HCT116 (cell line): ENCODE measurements around the gene HORMAD2.

ENCODE experiments used
- ATF3 ChIP-seq: IDR thresholded peaks from 2 replicates; pipeline ENCODE4 v1.6.1; 2012
- CEBPB ChIP-seq: IDR thresholded peaks from 2 replicates; pipeline ENCODE4 v1.6.1; 2012; ENCODE audit warnings: low read depth
- CTCF ChIP-seq, 3 experiments: fragments of 200-600 bp in 1 of 3; sonication (generic) in 1 of 3; IDR thresholded peaks in 2 of 3; conservative IDR thresholded peaks in 1 of 3; 2 replicates each; pipeline ENCODE4 v1.5.1; 2012 to 2017; ENCODE audit warnings: low read depth in 2 of 3, low read length in 2 of 3, antibody characterized with exemption in 1 of 3, borderline replicate concordance in 1 of 3, control low read depth in 1 of 3, mild to moderate bottlenecking in 1 of 3, mixed read lengths in 1 of 3, mixed run types in 1 of 3, moderate library complexity in 1 of 3; ENCODE audit not compliant: insufficient read depth in 1 of 3
- EGR1 ChIP-seq: IDR thresholded peaks from 2 replicates; pipeline ENCODE4 v1.6.1; 2012; ENCODE audit warnings: low read depth
- EZH2 ChIP-seq: fragments of 200-600 bp; sonication (generic); IDR thresholded peaks from 2 replicates; pipeline ENCODE4 v1.6.1; 2017; ENCODE audit warnings: antibody characterized with exemption, mixed run types
- POLR2AphosphoS5 ChIP-seq: IDR thresholded peaks from 2 replicates; pipeline ENCODE4 v1.6.1; 2011; ENCODE audit warnings: mild to moderate bottlenecking, low read depth, low read length, moderate library complexity
- RAD21 ChIP-seq: IDR thresholded peaks from 2 replicates; pipeline ENCODE4 v1.6.1; 2012; ENCODE audit warnings: low read depth, mild to moderate bottlenecking
- YY1 ChIP-seq: IDR thresholded peaks from 2 replicates; pipeline ENCODE4 v1.6.1; 2011; ENCODE audit warnings: low read length, low read depth, moderate library complexity, mild to moderate bottlenecking; ENCODE audit not compliant: insufficient replicate concordance; ENCODE audit errors: extremely low read depth

DNA sequence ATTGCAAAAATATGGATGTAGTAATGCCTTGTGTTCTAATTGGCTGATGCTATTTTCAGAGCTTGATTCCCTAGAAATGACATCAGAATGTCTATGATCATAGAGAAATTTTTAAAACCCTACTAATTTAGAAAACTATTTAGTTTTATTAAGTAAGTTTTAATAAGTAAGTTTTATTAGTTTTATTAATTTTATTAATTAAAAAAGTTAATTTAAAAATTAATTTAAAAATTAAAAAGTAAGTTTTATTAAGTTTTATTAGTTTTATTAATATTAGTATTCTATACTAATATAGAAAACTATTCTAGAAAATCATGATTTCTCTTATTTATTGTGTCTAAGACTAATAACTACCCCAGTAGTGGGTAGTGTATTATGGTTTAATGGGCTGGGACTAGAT, 8.2 kb downstream of the HORMAD2 start:
- TF ChIP-seq POLR2AphosphoS5, result no peak
- no peak for TF ChIP-seq CTCF (IDR thresholded peaks at IDR 0.05 in 2 of 3, conservative IDR thresholded peaks at IDR 0.05 in 1 of 3; ENCODE audit: borderline replicate concordance in 1 of 3, insufficient read depth in 1 of 3, low read depth in 2 of 3, low read length in 2 of 3)
- TF ChIP-seq ATF3, result no peak
- TF ChIP-seq RAD21, result no peak
- no peak for TF ChIP-seq EGR1
- no peak for TF ChIP-seq CEBPB
- TF ChIP-seq YY1, result no peak
- TF ChIP-seq EZH2, result no peak
